ENCODE data around the gene RMI1.
A peak's percentile ranks its signal among the peaks of the same experiment; 100 is the strongest.

GRCh38 chr9:83980395-83981125 lies at the start of gene RMI1:
- peak; percentile 91 for TF ChIP-seq POLR2A (IDR thresholded peaks at IDR 0.05; ENCODE audit: low read depth, low read length)
- TF ChIP-seq POLR2AphosphoS5 (IDR thresholded peaks at IDR 0.05; ENCODE audit: low read depth, low read length): peak; percentile 98
